Right hindlimb (tissue), 1 donor: Measurements from ENCODE around the gene MBNL3.
"Not testable (repeated sequence)": the region's sequence is repeated elsewhere in the genome, so short reads cannot be mapped to it uniquely, and the experiment has no call there.

ENCODE experiments used
- DNase-seq: peaks from one replicate; pipeline ENCODE4 v3.0.0-alpha.2; 2018

Gene MBNL3

DNA sequence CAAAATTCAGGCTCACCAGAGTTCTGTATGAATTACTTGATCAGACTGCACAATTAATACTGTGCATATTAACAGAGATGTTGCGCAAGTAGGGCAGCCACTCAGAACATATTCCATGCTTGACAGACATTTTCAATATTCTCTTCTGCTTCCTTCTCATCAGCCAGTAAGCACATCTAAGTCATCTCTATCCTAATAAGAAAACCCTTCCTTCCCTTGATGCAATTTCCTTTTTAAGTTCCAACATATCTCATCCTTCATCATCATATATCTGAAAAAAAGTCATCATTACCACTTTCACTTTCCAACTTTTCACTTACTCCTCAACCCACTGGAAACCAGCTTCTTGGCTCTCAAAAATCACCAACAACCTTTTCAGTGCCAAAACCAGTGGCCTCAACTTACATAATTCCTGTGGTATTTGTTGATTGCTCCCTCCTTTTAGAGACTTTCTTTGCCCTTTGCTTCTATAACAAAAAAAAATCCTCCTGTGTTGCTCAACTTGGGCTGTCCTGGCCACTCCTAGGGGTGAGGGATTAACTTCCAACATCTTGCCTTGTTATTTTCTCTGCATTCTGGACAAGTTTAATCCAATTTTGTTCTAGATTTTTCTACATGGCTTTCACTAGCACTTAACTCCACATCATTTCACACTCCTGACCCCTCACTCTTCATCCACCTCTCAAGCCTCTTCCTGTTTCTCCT, 14.1 kb downstream of the MBNL3 start:
- DNase-seq = no peak

- DNase-seq = no peak
Measured at GRCh38 chrX:132472397-132472796, 16.4 kb downstream of the MBNL3 start.

- DNase-seq = no peak
Measured at GRCh38 chrX:132470831-132471230, 18.0 kb downstream of the MBNL3 start.

GRCh38 chrX:132470179-132470578, 18.7 kb downstream of the MBNL3 start:
- no peak for DNase-seq

DNA sequence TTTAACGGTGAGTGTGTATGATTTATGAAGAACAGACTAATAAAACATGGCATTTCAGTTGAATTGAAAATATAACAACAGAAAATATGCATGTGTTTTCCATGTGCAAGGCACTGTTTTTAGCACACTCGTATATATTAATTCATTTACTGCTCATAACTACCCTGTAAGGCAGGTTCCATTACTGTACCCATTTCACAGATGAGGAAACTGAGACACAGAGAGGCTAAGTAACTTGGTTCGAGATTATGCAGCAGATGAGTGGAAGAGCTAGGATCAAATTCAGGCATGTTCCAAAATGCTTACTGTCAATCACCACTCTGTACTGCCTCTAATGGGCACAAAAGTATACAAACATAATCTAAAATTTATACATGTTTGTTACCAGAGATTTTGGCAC, 20.4 kb downstream of the MBNL3 start:
- DNase-seq = no peak

DNA sequence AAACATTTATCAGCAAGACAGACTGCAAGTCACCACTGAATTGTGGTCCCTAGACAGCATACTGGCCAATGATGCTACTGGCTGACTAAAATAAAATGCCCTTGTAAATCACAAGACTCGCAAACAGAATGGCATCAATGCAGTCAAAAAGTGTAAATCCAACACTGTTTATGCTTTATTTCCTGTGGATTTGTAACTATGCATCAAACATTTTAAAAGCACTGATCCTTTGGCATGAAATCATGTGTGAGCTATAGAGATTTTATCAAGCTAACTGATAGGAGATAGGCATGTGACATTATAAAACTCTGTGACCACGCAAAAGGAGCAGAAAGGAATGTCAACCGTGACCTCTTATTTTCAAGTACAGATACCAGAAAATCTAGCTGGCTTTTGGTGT, 20.8 kb downstream of the MBNL3 start:
- no peak for DNase-seq

GRCh38 chrX:132467026-132467425, 21.8 kb downstream of the MBNL3 start:
- no peak for DNase-seq

GRCh38 chrX:132463411-132463810, 25.4 kb downstream of the MBNL3 start:
- no peak for DNase-seq

DNA sequence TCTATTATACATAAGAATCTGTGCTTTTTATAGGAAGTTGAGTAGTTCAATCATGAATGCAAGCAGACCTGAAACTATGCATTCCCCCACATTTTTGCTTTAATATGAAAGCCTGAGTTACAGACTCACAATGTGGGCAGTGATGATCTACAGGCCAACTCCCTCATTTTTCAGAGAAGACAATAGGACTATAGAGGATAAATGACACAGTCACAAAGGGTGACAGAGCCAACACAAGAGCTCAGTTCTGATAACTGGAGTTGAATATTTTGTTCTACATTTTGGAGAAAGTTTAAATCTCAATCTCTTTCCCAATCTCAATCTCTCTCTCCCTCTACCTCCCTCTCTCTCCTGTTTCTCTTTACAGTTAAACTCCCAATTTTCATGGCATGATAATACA, 27.0 kb downstream of the MBNL3 start:
- no peak for DNase-seq

DNA sequence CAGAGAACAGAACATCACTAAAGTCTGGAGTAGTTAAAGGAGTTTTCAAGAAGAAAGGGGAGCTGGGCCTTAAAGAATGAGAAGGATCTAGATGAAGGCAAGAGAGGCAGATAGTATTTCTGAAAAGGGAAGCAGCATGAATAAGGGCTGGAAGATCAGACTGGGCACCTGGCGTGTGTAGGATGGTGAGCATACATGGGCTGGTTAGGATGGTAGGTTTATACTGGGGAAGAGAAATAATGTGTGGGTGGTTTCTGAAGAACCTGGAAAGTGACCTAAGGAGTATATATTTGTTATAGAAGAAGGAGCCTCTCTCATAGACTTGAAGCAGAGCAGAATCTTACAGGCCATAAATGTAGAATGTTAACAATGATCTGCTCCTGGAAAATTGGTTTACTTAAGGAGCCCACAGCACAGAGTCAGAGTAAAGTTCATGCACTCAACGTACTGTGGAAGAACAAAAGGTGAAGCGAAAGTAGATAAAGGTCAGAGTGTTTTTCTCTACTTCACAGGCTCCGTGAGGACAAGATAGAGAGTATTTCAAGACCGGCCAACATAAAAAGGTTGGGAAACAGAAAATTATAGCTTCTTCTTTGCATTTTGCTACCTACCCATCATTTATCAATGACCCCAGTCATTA, 35.8 kb downstream of the MBNL3 start:
- DNase-seq = no peak

- DNase-seq = not testable (repeated sequence)
Measured at GRCh38 chrX:132445909-132446308, 42.9 kb downstream of the MBNL3 start.

DNA sequence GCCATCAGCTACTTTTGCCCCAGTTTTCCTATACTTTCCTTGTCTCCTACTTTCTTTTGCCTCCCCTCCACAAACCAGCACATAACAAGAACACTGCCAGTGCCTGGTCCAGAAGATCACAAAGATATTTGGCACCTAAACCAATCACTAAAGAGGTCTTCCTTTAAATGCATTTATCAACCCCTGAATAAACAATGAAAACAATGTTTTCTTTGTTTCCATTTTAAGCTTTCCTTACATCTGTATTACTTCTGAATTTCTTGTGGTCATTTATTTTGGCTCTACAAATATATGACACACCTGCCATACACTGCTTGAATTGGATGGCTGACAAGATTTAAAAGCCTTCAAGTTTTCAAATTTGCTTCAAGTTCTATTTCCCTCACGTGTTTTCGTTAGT, 43.9 kb downstream of the MBNL3 start:
- no peak for DNase-seq

GRCh38 chrX:132443196-132444135, 45.4 kb downstream of the MBNL3 start:
- DNase-seq = no peak

DNA sequence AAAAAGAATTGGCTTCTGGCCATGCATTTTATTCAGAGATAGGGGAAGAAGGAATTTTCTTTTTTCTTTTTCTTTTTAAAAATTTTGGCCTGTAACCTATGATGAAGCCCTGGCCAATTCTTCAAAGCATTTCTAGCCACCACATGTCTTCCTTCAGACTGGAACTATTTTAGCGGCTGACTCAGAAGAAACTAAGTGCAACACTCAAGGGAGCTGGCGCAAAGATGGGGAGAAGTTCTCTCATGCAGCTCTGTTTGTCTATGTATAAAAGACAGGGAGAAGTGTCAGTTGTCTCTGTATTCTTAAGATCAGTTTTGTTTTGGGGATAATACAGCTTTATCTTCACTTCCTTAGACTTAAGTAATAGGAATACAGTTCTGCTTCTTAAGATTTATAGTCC, 46.1 kb downstream of the MBNL3 start:
- DNase-seq = no peak

DNA sequence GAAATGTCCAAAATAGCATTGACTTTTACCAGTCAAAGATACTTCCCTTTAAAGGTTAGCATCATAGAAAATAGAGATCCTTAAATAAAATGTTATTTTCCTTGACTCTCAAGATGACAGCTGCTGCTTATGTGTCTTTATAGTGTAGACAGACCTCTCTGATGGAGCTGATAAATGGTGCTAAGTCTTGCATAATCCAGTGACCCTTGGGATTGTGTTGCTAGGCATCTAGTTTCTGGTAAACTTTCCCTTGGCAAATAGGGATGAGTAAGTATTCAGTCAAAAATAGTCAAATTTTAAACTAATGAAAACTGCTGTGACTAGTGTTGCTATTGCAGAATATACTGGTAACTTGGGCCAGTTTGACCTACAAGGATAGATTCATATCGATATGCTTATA, 53.6 kb downstream of the MBNL3 start:
- DNase-seq = no peak

DNA sequence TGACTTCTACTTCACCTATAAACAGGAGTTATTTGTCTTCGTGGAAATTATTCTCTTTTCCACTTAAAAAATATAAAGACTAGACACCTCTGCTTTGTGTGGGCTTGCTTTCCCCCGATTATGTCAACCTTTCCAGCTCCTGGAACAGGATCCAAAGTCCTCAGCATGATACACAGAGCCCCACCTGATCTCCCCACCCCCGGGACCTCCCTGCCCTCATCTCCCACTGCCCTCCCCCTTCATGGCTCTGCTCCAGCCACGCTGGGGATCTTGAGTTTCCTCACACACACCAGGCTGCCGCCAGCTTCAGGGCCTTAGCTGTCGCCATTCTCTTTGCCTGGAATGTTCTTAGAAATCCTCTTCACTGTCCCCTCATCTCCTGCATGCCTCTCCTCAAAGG, 55.3 kb downstream of the MBNL3 start:
- no peak for DNase-seq

- DNase-seq = no peak
Measured at GRCh38 chrX:132433001-132433400, 55.8 kb downstream of the MBNL3 start.

GRCh38 chrX:132428896-132429295, 59.9 kb downstream of the MBNL3 start:
- no peak for DNase-seq

DNA sequence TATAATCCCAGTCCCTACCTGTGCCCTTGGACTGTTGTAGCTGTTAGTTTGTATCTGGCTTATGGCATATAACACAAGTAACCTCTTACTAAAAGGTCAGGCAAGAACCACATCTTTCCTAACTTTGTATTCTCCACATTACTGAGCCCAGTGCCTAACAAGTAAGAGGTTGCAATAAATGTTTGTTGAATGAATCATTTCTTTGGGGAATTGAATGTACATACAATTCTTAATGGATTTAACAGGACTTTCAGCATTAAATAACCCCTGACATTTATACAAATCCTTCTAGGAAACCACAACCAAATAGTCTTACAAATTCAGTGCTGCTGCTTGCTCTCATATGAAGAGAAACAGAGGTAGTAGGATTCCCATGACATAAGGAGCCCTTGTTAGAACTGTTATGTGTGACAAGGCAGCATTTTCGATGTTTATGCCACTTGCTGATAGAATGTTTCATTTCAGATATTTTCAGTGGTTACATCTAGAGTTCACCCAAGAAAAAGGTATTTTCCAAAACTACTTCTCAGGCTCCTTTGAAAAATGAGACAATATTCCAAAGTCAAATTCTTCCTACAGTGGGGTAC, 62.0 kb downstream of the MBNL3 start:
- no peak for DNase-seq

DNA sequence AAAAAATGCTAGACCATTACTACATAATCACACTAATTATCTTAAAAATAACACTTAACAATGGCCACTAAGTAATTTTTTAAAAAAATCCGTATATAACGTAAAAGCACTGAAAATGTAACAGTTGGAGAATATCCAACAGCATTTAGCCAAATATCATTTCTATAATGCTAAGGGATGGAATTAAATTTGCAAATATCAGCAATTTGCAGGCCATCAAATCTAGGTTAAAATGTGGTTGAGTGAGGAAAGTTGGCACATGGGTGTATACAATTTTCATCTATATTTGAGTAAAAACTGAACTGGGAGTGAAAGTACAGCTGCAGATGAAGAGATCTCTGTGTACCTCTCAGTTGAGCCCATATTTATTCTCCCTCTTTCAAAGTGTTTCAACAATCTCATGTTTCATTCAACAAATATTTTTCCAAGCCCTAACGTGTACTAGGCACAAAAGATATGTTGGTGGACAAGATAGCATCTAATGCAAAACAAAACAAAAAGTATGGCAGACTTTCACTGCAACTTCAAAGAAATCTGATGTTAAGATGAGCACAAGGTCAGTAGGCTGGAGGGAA, 63.0 kb downstream of the MBNL3 start:
- no peak for DNase-seq

DNA sequence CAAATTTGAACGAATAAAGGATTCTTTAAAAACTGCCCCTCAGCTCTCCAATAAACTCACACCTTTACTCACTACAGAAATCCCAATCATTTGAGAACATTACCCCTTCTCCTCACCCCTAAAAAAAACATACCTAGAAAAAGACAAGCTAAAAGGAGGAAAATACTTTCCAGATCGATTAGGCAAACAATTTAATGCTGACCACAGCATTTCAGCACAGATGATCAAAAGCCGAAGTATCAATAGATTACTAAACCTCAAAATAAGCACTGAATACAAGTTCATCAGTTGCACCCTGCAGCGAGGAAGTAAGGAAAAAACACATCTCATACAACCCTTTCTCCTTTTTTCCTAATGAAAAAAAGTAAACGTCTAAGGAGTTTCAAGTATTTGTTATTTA, 65.5 kb downstream of the MBNL3 start:
- no peak for DNase-seq

GRCh38 chrX:132415012-132415411, 73.8 kb downstream of the MBNL3 start:
- DNase-seq = no peak

DNA sequence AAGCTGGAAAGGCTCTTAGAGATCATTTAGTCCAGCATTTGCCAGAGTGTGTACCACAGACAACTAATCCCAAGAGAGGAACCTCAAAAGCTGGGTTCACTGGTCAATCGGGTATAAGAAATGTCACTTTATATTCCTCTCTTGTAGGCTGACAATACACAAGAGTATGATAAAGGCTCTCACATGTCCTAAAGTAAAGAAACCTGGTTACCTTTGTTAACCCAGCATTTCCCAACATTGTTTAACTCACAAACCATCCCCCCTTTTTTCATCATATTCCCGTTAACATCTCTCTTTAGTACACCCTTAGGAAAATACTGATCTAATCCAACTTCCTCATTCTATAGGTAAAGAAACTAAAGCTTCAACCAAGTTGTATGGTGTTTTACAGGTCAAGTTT, 74.4 kb downstream of the MBNL3 start:
- DNase-seq = no peak
